Fibroblast of pulmonary artery (primary cell): ENCODE data around the gene COX7A2.

Experiments used
- DNase-seq: peaks from one replicate; pipeline ENCODE4 v3.0.0-alpha.2; 2010; ENCODE audit warnings: low read depth
- H3K4me3 ChIP-seq: replicated peaks from 2 replicates; pipeline ENCODE4 v1.5.1; 2011; ENCODE audit warnings: low read depth, mild to moderate bottlenecking, control low read depth, low read length, moderate library complexity
- TF ChIP-seq, protein P1 (sequence below): IDR thresholded peaks from 2 replicates; pipeline ENCODE4 v1.5.1; 2011; ENCODE audit warnings: mild to moderate bottlenecking, control low read depth, low read length, inconsistent platforms; ENCODE audit errors: missing control alignments

COX7A2 gene

DNA sequence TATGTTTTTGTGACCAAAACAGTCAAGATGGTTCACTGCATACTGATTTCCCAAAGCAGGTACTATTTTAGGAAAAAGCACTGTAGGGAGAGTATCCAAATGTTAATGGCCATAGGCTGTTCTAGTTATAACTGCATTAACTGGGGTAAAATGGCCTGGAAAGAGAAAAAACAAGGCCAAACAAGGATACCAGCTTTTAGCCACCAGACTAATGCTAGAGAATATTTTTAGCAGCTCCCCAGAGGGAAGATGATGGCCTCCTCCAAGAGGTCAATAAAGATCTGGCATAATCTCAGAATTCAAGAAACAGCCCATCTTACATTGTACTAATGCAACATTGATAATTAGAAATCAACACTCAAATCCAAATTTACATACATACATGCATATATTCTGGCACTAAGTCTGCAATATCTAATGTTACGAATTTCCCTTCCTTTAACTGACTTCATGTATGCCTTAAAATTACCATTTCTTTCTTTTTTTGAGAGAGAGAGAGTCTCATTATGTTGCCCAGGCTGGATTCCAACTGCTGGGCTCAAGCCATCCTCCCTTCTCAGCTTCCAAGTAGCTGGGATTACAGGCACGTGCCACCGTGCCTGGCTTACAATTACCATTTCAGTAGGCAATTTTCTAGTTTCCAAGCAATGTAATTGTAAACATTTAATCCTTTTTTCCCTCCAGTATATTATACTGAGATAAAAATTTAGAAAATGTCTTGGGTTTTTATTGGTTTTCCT, 9.3 kb downstream of the COX7A2 start:
- DNase-seq, result no peak
- H3K4me3 ChIP-seq, result no peak overlapping the region
- TF ChIP-seq, protein P1, sequence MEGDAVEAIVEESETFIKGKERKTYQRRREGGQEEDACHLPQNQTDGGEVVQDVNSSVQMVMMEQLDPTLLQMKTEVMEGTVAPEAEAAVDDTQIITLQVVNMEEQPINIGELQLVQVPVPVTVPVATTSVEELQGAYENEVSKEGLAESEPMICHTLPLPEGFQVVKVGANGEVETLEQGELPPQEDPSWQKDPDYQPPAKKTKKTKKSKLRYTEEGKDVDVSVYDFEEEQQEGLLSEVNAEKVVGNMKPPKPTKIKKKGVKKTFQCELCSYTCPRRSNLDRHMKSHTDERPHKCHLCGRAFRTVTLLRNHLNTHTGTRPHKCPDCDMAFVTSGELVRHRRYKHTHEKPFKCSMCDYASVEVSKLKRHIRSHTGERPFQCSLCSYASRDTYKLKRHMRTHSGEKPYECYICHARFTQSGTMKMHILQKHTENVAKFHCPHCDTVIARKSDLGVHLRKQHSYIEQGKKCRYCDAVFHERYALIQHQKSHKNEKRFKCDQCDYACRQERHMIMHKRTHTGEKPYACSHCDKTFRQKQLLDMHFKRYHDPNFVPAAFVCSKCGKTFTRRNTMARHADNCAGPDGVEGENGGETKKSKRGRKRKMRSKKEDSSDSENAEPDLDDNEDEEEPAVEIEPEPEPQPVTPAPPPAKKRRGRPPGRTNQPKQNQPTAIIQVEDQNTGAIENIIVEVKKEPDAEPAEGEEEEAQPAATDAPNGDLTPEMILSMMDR, result no peak

DNA sequence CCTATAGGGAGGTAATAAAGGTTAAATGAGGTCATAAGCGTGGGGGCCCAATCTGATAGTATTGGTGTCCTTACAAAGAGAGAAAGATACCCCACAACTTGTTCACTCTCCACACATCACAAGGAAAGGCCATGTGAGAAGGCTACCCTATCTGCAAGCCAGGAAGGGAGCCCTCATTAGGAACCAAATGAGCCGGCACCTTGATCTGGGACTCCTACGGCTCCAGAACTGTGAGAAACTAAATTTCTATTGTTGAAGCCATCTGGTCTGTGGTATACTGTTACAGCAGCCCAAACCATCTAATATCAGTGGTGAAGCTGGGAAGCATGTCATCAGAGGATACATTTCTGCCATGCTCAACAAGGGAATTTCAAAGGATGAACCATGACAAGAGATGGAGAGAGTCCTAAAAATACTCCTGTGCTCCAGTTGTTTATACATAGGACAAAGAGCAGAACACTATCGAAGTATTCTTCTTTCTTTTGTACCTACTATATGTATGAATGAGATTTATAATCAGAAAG, 10.4 kb downstream of the COX7A2 start:
- DNase-seq, result no peak
- TF ChIP-seq, protein P1, result no peak
- H3K4me3 ChIP-seq, result no peak overlapping the region

DNA sequence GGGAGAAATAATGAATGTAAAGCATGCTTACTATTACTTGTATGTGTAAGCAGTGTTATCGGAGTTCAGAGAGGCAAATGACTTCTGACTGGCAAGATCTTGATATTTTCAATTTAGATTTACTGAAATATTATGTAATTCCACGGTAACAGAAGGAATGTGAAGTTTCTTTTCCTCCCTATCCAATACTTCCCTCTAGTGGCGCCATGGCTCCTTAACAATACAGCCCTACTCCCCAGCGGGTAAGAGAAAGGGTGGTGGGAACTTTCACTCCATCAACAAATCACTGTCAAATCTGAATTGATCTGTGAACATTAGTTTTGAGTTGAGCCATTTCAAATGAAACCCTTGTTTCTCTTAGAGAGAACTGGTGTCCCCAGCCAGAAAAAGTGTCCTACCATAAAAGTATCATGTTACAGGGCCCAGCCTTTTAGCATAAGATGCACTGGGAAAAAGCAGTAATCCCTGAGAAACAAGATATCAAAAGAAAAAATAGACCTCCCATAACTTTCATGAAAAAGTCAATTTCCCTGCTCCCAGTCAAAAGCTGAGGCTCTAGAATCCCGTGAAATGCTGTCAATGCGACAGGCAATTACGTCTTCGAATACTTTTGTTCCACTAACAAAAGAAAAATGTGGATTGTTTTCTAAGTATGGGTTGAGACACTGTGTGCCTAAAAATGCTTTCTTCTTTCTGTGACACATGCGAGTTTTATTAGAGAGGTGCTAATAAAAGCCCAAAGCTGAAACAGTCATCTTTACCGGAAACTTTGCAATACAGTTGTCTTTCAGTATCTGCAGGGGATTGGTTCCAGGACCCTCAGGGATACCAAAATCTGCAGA, 12.9 kb downstream of the COX7A2 start:
- TF ChIP-seq, protein P1, result peak; percentile 93
- DNase-seq, result peak; percentile 80
- no peak overlapping the region for H3K4me3 ChIP-seq

DNA sequence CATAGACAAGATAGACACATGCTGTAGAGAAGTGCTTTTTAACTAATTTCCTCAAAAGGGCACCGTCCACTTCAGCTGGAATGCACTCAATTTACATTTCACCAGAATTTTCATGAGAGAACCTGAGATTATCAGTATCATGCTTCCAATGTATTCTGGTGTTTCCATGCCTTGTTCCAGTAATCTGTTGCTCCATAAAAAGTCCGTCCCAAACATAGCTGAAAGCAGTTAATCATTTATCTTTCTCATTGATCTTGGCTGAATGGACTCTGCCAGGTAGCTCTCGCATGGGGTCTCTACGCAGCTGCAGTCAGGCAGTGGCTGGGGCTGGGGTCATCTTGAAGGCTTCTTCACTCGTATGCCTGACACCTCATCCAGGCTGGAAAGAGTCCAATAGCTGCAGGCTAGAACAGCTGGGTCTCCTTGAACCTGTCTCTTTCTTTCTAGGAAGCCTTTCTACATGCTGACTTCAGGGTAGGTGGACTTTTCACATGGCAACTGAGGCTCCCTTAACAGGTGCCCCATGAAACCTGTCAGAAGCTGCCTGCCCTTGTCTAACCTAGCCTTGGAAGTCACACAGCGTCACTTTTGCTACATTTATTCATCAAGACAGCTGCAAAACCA, 19.2 kb downstream of the COX7A2 start:
- TF ChIP-seq, protein P1, result no peak
- no peak overlapping the region for H3K4me3 ChIP-seq
- DNase-seq, result no peak

DNA sequence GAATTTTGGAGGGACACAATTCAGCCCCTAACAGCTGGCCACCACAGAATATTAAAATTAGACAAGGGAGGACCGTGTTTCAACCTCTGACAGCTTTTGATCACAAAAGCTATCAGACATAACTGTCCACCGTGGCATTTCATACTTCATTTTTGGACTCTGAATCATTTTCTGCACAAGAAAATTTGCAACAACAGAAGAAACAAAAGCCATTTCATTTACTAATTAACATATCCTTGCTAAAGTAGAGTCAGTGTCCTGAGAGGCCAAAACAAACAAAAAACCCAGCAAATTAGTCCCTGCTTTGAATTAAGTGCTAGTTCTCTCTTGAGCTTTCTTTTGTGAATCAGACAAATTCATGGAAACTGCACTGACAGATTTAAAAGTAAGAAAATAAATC, 20.2 kb downstream of the COX7A2 start:
- TF ChIP-seq, protein P1, result no peak
- DNase-seq, result no peak
- no peak overlapping the region for H3K4me3 ChIP-seq

DNA sequence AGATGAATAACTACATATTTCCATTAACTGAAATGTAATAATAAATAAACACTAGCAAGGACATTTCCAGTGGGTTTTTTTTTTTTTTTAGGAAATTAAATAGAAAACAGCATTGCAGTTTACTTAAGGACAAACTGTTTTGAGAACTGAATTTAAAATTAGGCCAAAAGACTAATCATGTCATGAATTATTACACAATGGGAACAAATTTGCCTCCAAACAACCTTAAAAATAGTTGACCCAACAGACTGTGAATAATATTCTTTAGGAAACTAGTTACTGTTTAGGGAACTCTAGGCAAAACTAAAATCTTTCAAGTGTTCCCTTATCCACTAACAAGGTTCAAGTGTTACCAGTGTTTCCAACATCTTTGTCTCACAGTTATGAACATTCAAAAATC, 21.3 kb downstream of the COX7A2 start:
- TF ChIP-seq, protein P1, result no peak

More for the DNA sequence above, 21.3 kb downstream of the COX7A2 start:
- no peak for DNase-seq
- no peak overlapping the region for H3K4me3 ChIP-seq
